Right lobe of liver (tissue), 6 donors: Measurements from ENCODE around the gene MOCOS. TPM values are rescaled to one million over a fixed set of nuclear protein-coding genes. Genes with fewer than 3 reads are reported as not detected.

Experiments used
- ATAC-seq, 4 donors: fragments of 200-7000 bp; cut with Tn5 transposase; one replicate each; pipeline ENCODE4 v1.9.1; 2020; ENCODE audit warnings: mild to moderate bottlenecking in 4 of 4, moderate library complexity in 4 of 4
- DNase-seq, 3 donors: peaks; one replicate each; pipeline ENCODE4 v3.0.0-alpha.2; 2020
- H3K27ac ChIP-seq, 3 donors: fragments of 200-600 bp; one replicate each; pipeline ENCODE4 v1.8.0; 2022
- H3K27me3 ChIP-seq, 2 donors: fragments of 200-600 bp; one replicate each; pipeline ENCODE4 v1.8.0; 2022
- H3K36me3 ChIP-seq, 4 donors: fragments of 200-600 bp; sonication (generic) in 1 of 4; one replicate each; pipeline versions ENCODE4 v1.5.1 to v1.8.0; 2017 to 2022; ENCODE audit warnings: control low read depth in 1 of 4
- H3K4me1 ChIP-seq, 4 donors: fragments of 200-600 bp; sonication (generic) in 1 of 4; one replicate each; pipeline versions ENCODE4 v1.5.1 to v1.8.0; 2017 to 2022; ENCODE audit warnings: control low read depth in 1 of 4
- H3K4me3 ChIP-seq, 3 donors: fragments of 200-600 bp; one replicate each; pipeline ENCODE4 v1.8.0; 2022
- H3K9me3 ChIP-seq, 4 donors: fragments of 200-600 bp; sonication (generic) in 1 of 4; one replicate each; pipeline versions ENCODE4 v1.5.1 to v1.8.0; 2017 to 2022; ENCODE audit warnings: control low read depth in 1 of 4
- CTCF ChIP-seq, 4 donors: fragments of 200-600 bp in 3 of 4; fragments of 450-650 bp in 1 of 4; IDR thresholded peaks; one replicate each; pipeline versions ENCODE4 v1.5.1 to v1.8.0; 2016 to 2022; ENCODE audit warnings: antibody characterized with exemption in 4 of 4, mild to moderate bottlenecking in 2 of 4
- POLR2A ChIP-seq: fragments of 450-650 bp; IDR thresholded peaks from one replicate; pipeline ENCODE4 v1.6.1; 2017; ENCODE audit warnings: antibody characterized with exemption, mild to moderate bottlenecking
- WGBS: methylation state at CpG from one replicate; pipeline ENCODE4 v1.1.6; 2018; ENCODE audit warnings: low coverage, low lambda C conversion rate; ENCODE audit not compliant: insufficient coverage; ENCODE audit errors: missing lambda C conversion rate; 5-methylcytosine and 5-hydroxymethylcytosine counted together
- intact Hi-C, 2 donors: fragments of 100-400 bp; cut with DNase I; formaldehyde crosslinking; loops; one replicate each; pipeline versions ENCODE4 v1.11.2 to v1.14.1; 2022
- total RNA-seq, 6 experiments: library from RNA; depleted of rRNA in 2 of 6; stranded (reverse); fragments of >200 nt in 2 of 6; fragmentation: NEBNext Ultra II Directional in 3 of 6; extraction: Animal tissue kit (Norgen Biotek cat#: 25700) in 3 of 6; gene quantifications; one replicate each; pipeline versions ENCODE4 v1.1.0 to v1.2.4, GENCODE V29; 2016 to 2023
- donor health status: DM: no; HTN: yes; CAD: no.
- donor health status: DM: no; HTN: no; CAD: no.
- donor health status: DM: no; HTN: no; CAD: no.
- donor health status: DM: no; HTN: yes; CAD: no.
- donor health status: DM: no; HTN: yes; CAD: no.

Gene MOCOS
- total RNA-seq, 6 experiments from 2014 or later: 12.2 to 35.2 (median 25.2) TPM

- ATAC-seq (no peak), DNase-seq (no peak)
- H3K9me3 ChIP-seq: no peaks in the 10 kb centered on the region
- intact Hi-C loops: no loop called here
- WGBS: 62% methylated on average over 3 of the region's 3 CpGs
- no peak overlapping the region for H3K4me3 ChIP-seq
- H3K27ac ChIP-seq: no peak overlapping the region
- H3K27me3 ChIP-seq: peaks cover 0 to 6% of the 10 kb centered on the region in 2 donors
- H3K4me1 ChIP-seq: no peaks in the 10 kb centered on the region
- H3K36me3 ChIP-seq: no peaks in the 10 kb centered on the region
- TF ChIP-seq POLR2A (no peak), CTCF (IDR thresholded peaks at IDR 0.05) (no peak)
Observed at GRCh38 chr18:36304723-36305122, 117.4 kb downstream of the MOCOS start.

GRCh38 chr18:36305375-36305774 is 118.1 kb downstream of the MOCOS start:
- no peaks in the 10 kb centered on the region for H3K4me1 ChIP-seq
- no peaks in the 10 kb centered on the region for H3K9me3 ChIP-seq
- DNase-seq (no peak), ATAC-seq (no peak)
- no peaks in the 10 kb centered on the region for H3K36me3 ChIP-seq
- WGBS: 5% methylated on average over 2 of the region's 2 CpGs
- H3K27ac ChIP-seq: no peak overlapping the region
- H3K27me3 ChIP-seq: peaks cover 0 to 1% of the 10 kb centered on the region in 2 donors
- no peak overlapping the region for H3K4me3 ChIP-seq
- intact Hi-C loops: no loop called here
- TF ChIP-seq CTCF (IDR thresholded peaks at IDR 0.05) (no peak), POLR2A (no peak)

- DNase-seq (no peak), ATAC-seq (no peak)
- Histone ChIP-seq H3K36me3 (no peaks in the 10 kb centered on the region), H3K27ac (no peak overlapping the region), H3K4me3 (no peak overlapping the region), H3K9me3 (no peaks in the 10 kb centered on the region), H3K4me1 (no peaks in the 10 kb centered on the region), H3K27me3 (no peaks in the 10 kb centered on the region)
- no peak for TF ChIP-seq CTCF (IDR thresholded peaks at IDR 0.05)
- TF ChIP-seq POLR2A: no peak
- intact Hi-C loops: no loop called here
Observed at GRCh38 chr18:36307513-36307912, 120.2 kb downstream of the MOCOS start.

GRCh38 chr18:36308711-36309435 is 121.6 kb downstream of the MOCOS start:
- no peak for ATAC-seq
- WGBS: 72% methylated on average over 4 of the region's 7 CpGs
- H3K4me1 ChIP-seq: no peaks in the 10 kb centered on the region
- no peaks in the 10 kb centered on the region for H3K36me3 ChIP-seq
- H3K27me3 ChIP-seq: no peaks in the 10 kb centered on the region
- no peak overlapping the region for H3K4me3 ChIP-seq
- no peak overlapping the region for H3K27ac ChIP-seq
- intact Hi-C loops: no loop called here
- H3K9me3 ChIP-seq: no peaks in the 10 kb centered on the region
- TF ChIP-seq CTCF (IDR thresholded peaks at IDR 0.05): no peak
- no peak for TF ChIP-seq POLR2A
- DNase-seq: no peak
